Kasumi-1 (cell line): ENCODE data around the gene RSPH10B.
A peak's percentile ranks its signal among the peaks of the same experiment; 100 is the strongest.
"Not testable (repeated sequence)": the region's sequence is repeated elsewhere in the genome, so short reads cannot be mapped to it uniquely, and the experiment has no call there.

Experiments used
- DNase-seq, 2 experiments: peaks; one replicate each; lab custom pipeline; 2025; lab: John Stamatoyannopoulos, UW

The RSPH10B gene

DNA sequence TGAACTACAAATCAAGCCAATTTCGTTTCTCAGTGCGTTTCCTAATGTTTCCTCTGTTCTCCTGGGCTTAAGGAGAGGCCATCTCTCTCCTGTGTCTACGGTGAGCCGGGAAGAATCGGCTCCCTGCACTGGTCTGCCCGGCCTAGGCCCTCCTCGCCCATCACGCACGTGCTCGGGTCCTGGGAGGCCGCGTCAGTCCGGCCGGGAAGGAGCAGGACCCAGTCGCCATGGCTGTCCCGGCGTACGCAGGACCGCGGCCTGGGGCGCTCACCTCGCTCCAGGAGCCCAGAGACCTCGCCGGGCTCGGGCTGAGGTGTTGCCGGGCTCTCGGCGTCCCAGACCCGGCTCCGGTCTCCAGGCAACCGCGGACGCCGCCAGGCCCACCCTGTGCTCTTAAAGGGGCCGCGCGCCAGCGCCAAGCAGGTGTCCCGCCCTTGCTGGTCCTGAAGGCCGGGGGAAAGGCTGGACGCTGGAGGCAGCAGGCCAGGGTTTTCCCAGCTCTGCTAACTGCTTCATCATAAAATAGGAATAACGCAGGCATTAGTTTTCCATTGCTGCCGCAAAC lies at the start of gene RSPH10B:
RSPH10B (minus strand) TSS at position 343 of the 565 bp plus-strand sequence. CDS start 3,573 bp downstream, outside the sequence.
- not testable (repeated sequence) for DNase-seq

DNA sequence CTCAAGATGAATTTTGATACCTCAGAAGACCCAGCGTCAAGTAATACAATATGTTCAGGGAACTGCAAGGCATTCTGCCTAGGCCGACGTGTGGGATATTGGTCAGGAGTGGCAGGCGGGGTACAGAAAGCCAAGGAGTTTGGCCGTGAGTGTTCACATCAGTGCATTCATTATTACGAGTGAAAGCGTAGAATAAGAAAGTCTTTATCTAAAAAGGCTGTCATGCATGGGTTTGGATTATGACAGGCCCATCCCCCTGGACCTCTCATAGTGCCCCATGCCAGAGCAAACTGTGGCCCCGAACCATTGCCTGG lies 46.1 kb upstream of the RSPH10B start:
- DNase-seq = no peak

DNA sequence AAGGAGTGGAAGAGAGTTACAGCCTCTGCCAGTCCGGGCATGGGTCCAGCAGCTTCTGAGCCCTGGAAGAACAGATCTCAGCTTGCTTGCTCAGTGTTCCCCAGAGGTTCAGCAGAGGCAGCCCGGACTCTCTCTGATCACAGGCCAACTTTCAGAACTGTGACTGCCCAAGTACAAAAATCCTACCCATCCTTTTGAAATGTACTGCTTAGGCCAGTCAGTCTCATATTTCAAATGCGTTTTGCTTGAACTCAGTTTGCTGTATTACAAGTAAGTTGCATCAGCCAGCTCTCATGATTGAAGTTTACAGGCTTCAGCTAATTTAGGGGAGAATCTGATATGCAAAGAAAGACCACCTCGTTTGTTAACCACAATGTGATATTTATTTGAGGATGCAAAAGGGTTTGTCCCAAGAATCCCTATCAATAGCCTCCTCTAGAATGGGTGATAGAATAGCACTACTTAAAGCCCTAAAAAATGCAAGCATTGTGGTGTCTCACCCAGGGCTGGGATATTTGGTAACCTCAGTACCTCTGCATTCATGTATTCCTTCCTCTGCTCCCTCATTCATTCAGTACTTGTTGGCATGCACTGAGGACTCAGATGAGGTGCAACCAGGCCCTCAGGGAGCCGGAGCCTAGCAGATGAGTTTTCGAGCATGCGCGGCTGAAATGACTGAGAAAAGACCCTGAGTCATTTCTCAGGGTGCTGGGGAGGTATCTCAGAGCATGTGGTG lies 45.6 kb upstream of the RSPH10B start:
- DNase-seq = no peak

DNA sequence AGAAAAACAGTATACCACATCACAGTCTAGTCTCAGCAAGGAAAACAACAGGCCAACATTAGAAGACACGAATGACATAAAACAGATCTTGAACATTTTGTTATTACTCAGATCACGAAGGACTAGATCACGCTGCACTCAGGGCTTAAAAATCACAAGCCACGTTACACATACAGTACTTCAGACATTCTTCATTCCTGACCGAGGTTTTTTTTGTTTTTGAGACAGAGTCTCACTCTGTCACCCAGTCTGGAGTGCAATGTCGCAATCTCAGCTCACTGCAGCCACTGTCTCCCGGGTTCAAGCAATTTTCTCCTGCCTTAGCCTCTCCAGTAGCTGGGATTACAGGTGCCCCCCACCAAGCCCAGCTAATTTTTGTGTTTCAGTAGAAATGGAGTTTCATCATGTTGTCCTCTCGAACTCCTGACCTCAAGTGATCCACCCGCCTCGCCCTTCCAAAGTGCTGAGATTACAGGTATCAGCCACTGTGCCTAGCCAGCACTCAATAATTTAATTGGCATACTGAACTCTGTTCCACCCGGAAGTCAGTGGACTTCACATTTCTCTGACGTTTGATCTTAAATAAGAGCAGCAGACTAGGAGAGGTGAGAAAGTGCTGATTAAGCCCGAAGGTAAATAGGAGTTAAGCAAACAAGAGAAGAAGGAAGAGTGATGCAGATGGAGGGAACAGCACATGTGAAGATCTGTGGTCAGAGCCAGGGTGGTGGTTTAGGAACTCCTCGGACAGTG lies 42.0 kb upstream of the RSPH10B start:
- DNase-seq = no peak

GRCh38 chr7:6011541-6011940 lies 41.1 kb upstream of the RSPH10B start:
- no peak for DNase-seq

- DNase-seq = not testable (repeated sequence)
Measured at GRCh38 chr7:6010370-6010769, 39.9 kb upstream of the RSPH10B start.

GRCh38 chr7:6008668-6009611 lies 38.5 kb upstream of the RSPH10B start, which contains the start of the genes AIMP2 and PMS2:
TSS of gene AIMP2 (plus strand) at chr7:6009272. CDS start at chr7:6009364, 92 bp downstream.
TSS of gene PMS2 (minus strand) at chr7:6009049. CDS start at chr7:6009019, 30 bp downstream.
- peak; percentile 82 to 93 for DNase-seq

DNA sequence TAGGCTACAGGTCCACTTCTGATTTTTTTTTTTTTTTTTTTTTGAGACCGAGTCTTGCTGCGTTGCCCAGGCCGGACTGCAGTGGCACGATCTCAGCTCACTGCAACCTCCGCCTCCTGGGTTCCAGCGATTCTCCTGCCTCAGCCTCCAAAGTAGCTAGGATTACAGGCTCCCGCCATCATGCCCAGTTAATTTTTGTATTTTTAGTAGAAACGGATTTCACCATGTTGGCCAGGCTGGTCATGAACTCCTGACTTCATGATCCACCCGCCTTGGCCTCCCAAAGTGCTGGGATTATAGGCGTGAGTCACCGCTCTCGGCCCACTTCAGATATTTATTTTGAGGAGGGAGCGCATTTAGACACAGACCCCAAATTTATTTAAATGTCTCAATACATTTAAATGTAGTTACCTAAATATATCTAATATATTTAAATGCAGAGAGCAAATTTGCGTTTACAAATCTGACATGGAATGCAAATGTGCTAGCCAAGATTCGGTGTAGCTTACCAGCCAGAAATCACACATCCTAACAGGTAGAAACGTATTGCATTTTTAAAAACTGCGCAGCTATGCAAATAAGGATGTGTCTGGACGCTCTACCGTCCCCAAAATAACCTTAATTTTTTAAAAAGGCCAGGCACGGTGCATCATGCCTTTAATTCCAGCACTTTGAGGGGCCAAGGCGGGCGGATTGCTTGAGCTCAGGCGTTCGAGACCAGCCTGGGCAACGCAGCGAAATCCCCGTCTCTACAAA lies 37.5 kb upstream of the RSPH10B start:
- not testable (repeated sequence) for DNase-seq

- DNase-seq = no peak
Measured at GRCh38 chr7:6007386-6007785, 36.9 kb upstream of the RSPH10B start.

DNA sequence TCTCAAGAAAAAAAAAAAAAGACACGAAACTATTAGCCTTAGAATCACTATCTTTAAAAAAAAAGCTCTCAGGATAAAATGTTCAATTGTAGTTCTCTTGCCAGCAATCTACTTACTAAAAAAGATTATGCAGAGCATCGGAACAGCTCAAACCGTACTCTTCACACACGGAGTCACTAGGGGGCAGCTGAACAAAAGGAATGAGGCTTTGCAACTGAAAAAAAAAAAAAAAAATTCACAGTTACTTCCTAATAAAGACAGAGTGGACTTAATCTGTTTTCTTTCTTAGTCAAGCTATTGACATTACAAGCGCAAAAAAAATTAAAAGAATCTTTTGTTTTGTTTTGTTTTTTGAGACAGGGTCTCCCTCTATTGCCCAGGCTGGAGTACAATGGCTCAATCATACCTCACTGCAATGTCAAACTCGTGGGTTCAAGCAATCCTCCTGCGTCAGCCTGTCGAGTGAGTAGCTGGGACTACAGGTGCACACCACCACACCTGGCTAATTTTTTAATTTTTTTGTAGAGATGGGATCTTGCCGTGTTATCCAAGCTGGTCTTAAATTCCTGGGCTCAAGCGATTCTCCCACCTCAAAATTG lies 26.8 kb upstream of the RSPH10B start:
- DNase-seq = peak; percentile 53 to 67

DNA sequence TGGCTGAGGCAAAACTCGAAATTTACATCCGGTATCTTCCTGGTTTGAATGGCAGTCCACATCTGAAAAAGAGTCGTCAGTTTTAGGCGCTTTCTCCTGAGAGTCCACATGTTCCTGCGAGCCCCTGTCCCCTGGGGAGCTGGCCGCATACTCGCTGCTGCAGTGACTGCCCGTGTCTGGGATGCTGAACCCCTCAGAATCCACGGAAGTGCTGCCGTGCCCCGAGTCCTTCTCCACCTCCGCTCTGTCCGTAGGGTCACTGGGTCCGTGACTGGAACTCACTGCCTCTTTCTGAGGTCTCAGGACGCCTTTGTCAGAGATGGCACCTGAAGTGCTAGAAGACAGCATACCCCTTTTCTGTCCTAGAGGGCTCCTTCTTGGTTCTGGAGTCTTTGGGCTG lies 16.6 kb upstream of the RSPH10B start:
- not testable (repeated sequence) for DNase-seq

- not testable (repeated sequence) for DNase-seq
Measured at GRCh38 chr7:5979680-5980314, 9.3 kb upstream of the RSPH10B start.

DNA sequence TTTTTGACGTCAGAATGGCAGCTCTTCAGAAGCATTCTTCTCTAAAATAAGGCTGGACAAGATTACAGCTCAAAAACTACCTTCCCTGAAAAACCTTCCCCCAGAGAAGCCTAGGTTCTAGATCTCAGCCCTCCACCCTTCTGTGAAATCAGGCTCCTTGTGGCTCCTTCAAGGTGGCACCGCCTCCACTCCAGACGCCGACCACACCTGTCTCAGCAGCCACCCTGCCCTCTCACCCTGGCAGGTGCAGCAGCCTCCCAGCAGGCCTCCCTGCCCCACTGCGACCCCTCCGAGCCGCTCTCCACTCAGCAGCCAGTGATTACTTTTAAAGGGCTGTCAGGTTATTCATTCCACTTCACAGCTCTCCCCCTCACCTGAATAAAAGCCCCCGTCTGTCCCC lies 3.1 kb upstream of the RSPH10B start:
- DNase-seq = not testable (repeated sequence)

DNA sequence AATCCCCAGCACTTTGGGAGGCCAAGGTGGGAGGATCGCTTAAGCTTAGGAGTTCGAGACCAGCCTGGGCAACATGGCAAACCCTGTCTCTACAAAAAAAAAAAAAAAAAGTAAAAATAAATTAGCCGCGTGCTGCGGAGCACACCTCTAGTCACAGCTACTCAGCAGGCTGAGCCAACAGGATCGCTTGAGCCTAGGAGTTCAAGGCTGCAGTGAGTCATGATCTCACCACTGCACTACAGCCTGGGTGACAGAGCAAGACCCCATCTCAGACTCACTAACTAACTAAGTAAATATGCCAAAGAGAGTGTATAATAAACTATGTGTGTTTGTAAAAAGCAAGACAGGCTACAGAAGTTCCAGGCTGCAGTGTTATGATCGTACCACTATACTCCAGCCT lies 6.7 kb downstream of the RSPH10B start:
- DNase-seq = not testable (repeated sequence)

DNA sequence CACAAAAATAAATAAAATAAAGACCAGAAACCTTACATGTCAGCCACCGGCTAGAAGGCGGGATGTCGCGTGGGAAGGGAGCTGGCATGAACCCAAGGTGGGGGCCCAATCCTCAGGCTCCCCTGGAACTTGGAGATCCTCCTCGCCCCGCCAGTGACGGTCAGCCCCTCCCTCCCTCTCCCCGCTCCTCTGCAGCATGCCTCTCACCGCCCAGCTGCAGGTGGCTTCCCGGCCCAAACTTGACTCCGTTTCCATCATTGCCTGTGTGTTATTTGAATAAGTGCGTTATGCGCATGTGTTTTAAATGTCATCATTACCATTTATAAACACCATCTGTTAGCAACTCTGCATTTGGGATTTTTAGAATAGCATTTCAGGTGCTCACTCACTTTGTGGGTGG lies 7.3 kb downstream of the RSPH10B start:
- not testable (repeated sequence) for DNase-seq

DNA sequence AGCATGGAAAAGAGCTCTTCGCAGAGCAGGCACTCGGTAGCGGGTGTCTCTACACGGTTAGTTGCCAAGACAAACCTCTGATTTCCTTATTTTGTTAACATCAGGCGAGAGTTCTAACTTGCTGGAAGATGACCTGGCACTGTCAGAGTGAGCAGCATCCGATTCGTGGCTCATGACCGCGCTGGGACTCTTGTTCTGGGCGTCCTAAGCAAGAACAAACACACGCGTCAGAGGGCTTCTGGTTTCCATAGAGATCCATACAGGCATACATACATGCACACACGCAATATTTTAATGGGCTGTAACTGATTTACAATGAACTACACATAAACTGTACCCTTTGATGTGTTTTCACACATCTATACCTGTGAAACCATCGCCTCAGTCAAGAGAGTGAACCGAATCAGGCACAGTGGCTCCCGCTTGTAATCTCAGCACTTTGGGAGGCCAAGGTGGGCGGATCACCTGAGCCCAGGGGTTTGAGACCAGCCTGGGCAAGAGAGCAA lies 35.5 kb downstream of the RSPH10B start:
- DNase-seq = not testable (repeated sequence)

GRCh38 chr7:5931905-5932644 lies 38.4 kb downstream of the RSPH10B start:
- not testable (repeated sequence) for DNase-seq

GRCh38 chr7:5931250-5931649 lies 39.2 kb downstream of the RSPH10B start:
- not testable (repeated sequence) for DNase-seq

- DNase-seq = not testable (repeated sequence)
Measured at GRCh38 chr7:5930290-5930689, 40.2 kb downstream of the RSPH10B start.
